Glutamatergic neuron (in vitro differentiated cells): Measurements from ENCODE around the gene TUBB4A. TPM values are rescaled to one million over a fixed set of nuclear protein-coding genes. Genes with fewer than 3 reads are reported as not detected.

Source experiments
- DNase-seq: peaks from one replicate; pipeline ENCODE4 v3.0.0; 2022
- H3K27ac Mint-ChIP-seq: one replicate; pipeline ENCODE4 v1.8.0; 2020; ENCODE audit warnings: mild to moderate bottlenecking, mixed read lengths, inconsistent platforms; ENCODE audit not compliant: unreplicated experiment
- H3K27me3 Mint-ChIP-seq: one replicate; pipeline ENCODE4 v1.8.0; 2020; ENCODE audit warnings: mild to moderate bottlenecking, moderate library complexity, mixed read lengths, inconsistent platforms; ENCODE audit not compliant: unreplicated experiment
- H3K36me3 Mint-ChIP-seq: one replicate; pipeline ENCODE4 v1.8.0; 2020; ENCODE audit warnings: mild to moderate bottlenecking, mixed read lengths, inconsistent platforms; ENCODE audit not compliant: unreplicated experiment
- H3K4me1 Mint-ChIP-seq: one replicate; pipeline ENCODE4 v1.8.0; 2020; ENCODE audit warnings: mild to moderate bottlenecking, low read depth, mixed read lengths, inconsistent platforms; ENCODE audit not compliant: unreplicated experiment
- H3K4me3 Mint-ChIP-seq: one replicate; pipeline ENCODE4 v1.8.0; 2020; ENCODE audit warnings: mild to moderate bottlenecking, mixed read lengths, inconsistent platforms; ENCODE audit not compliant: unreplicated experiment
- H3K9me3 Mint-ChIP-seq: one replicate; pipeline ENCODE4 v1.8.0; 2020; ENCODE audit warnings: mild to moderate bottlenecking, moderate library complexity, mixed read lengths, inconsistent platforms; ENCODE audit not compliant: unreplicated experiment
- total RNA-seq: library from RNA; stranded (reverse); fragmentation: NEBNext Ultra II Directional; extraction: Animal tissue kit (Norgen Biotek cat#: 25700); gene quantifications from one replicate; pipeline ENCODE4 v1.2.1, GENCODE V29; 2021; ENCODE audit not compliant: unreplicated experiment
- TF ChIP-seq, protein P1 (sequence below): fragments of 200-600 bp; sonication (generic); IDR thresholded peaks from one replicate; pipeline ENCODE4 v1.5.0; 2021; ENCODE audit not compliant: partially characterized antibody, unreplicated experiment

TUBB4A gene
- total RNA-seq, 1 donor from 2014 or later, result 225 TPM

DNA sequence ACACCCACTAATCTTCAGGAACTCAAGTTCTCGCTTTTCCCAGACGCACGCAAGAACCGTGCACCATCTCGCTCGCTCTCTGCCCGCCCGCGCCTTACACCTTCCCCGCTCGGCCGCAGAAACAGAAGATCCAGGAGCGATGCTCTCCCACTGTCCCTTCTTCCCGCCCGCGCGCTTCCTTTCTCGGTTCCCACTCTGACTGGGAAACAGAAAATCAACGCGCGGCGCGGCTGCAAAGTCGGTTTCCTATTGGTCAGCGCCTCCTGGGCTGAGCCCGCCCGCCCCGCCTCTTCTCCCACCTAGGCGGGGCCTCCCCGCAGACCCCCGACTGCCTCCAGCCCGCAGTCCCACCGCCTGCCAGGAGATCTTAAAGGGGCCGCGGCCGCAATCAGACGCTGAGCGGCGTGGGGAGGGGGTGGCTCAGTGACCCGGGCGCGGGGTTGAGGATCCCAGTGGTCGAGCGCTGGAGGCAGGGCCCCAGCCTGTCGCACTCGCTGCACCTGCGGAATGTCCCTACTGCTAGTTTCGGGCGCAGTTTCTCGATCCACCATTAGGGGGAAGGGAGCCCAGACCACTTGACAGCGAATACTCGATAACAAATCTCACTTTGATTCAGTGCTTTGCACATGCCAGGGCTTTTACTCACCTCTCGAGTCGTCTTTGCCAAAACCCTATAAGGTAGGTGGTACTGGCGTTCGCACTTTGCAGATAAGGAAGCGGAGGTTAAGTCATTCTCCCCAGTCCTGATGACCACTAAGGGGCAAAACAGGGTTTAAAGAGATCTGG is 41.8 kb downstream of the TUBB4A start:
- peaks cover 12% of the 10 kb centered on the region for H3K27me3 Mint-ChIP-seq
- H3K4me1 Mint-ChIP-seq, result peaks cover 4% of the 10 kb centered on the region
- H3K4me3 Mint-ChIP-seq, result peak overlapping the region; percentile 98
- DNase-seq, result peak; percentile 99
- H3K9me3 Mint-ChIP-seq, result peaks cover 9% of the 10 kb centered on the region
- TF ChIP-seq, protein P1, sequence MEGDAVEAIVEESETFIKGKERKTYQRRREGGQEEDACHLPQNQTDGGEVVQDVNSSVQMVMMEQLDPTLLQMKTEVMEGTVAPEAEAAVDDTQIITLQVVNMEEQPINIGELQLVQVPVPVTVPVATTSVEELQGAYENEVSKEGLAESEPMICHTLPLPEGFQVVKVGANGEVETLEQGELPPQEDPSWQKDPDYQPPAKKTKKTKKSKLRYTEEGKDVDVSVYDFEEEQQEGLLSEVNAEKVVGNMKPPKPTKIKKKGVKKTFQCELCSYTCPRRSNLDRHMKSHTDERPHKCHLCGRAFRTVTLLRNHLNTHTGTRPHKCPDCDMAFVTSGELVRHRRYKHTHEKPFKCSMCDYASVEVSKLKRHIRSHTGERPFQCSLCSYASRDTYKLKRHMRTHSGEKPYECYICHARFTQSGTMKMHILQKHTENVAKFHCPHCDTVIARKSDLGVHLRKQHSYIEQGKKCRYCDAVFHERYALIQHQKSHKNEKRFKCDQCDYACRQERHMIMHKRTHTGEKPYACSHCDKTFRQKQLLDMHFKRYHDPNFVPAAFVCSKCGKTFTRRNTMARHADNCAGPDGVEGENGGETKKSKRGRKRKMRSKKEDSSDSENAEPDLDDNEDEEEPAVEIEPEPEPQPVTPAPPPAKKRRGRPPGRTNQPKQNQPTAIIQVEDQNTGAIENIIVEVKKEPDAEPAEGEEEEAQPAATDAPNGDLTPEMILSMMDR, result peak; percentile 78
- H3K27ac Mint-ChIP-seq, result peak overlapping the region; percentile 72
- H3K36me3 Mint-ChIP-seq, result peaks cover 3% of the 10 kb centered on the region

GRCh38 chr19:6459262-6460098 is 42.6 kb downstream of the TUBB4A start, which contains the start of gene SLC25A23:
SLC25A23 (minus strand) TSS chr19:6459792; CDS start chr19:6459628, 164 bp downstream.
- peaks cover 4% of the 10 kb centered on the region for H3K4me1 Mint-ChIP-seq
- peak within 1 kb of the TSS; percentile 98 for H3K4me3 Mint-ChIP-seq
- TF ChIP-seq, protein P1, result no peak
- H3K27ac Mint-ChIP-seq, result peak within 1 kb of the TSS; percentile 72
- H3K36me3 Mint-ChIP-seq, result peaks cover 6% of the 10 kb centered on the region
- H3K27me3 Mint-ChIP-seq, result peaks cover 6% of the 10 kb centered on the region
- H3K9me3 Mint-ChIP-seq, result peaks cover 6% of the 10 kb centered on the region
- peak; percentile 80 for DNase-seq

- TF ChIP-seq, protein P1, result no peak
- Mint-ChIP-seq H3K27me3 (peaks cover 6% of the 10 kb centered on the region), H3K9me3 (peaks cover 6% of the 10 kb centered on the region), H3K4me3 (peak overlapping the region; percentile 92), H3K27ac (no peak overlapping the region), H3K36me3 (peaks cover 11% of the 10 kb centered on the region), H3K4me1 (peaks cover 4% of the 10 kb centered on the region)
- DNase-seq, result no peak
Observed at GRCh38 chr19:6458695-6459261, 43.3 kb downstream of the TUBB4A start.

DNA sequence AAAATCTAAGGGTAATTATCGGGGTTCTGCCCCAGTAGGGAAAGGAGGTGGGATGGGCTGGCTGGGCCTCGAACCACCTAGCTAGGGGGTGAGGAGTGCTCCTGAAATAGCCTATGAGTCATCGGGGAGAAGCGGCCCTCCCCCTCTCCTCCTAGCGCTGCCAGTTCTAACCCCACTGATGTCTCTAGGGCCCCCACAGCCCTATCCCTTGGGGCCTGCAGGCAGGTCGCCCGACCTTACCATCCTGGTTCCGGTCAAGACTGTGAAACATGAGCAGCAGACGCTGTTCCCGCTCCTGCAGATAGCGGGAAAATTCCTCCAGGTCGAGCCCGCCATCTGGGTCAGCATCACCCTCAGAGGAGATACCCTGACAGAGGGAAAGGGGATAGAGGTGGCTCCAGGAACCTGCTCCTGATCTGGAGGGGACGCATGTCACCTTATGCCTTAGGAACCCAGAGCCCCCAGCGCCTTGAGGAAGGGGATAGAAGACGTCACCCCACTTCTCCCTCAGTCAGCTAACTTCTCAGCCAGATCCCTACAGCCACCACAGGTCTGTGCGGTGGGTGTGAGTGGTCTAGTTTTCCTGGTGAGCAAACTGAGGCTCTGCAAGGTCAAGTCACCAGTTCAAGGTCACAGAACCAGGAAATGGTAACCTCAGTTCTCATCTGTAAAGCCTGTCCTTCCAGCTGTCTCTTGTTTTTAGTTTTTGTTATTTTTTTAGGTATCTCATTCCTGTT is 44.0 kb downstream of the TUBB4A start:
- peaks cover 15% of the 10 kb centered on the region for H3K36me3 Mint-ChIP-seq
- peaks cover 6% of the 10 kb centered on the region for H3K9me3 Mint-ChIP-seq
- DNase-seq, result no peak
- TF ChIP-seq, protein P1, result no peak
- H3K27me3 Mint-ChIP-seq, result peaks cover 6% of the 10 kb centered on the region
- H3K27ac Mint-ChIP-seq, result no peak overlapping the region
- H3K4me3 Mint-ChIP-seq, result peak overlapping the region; percentile 92
- peaks cover 4% of the 10 kb centered on the region for H3K4me1 Mint-ChIP-seq
